Globus pallidus (tissue), 1 donor: ENCODE measurements around the gene UBL7.

Experiments
- DNase-seq: peaks from one replicate; pipeline ENCODE4 v3.0.0-alpha.2; 2015; ENCODE audit warnings: low spot score

The UBL7 gene

GRCh38 chr15:74423431-74424257, 37.3 kb downstream of the UBL7 start:
- peak; percentile 68 for DNase-seq

GRCh38 chr15:74422652-74423430, 38.1 kb downstream of the UBL7 start:
- peak; percentile 65 for DNase-seq

- DNase-seq = no peak
Measured at GRCh38 chr15:74422265-74422651, 38.7 kb downstream of the UBL7 start.

- peak; percentile 98 for DNase-seq
Measured at GRCh38 chr15:74421302-74422245, 39.4 kb downstream of the UBL7 start.

- no peak for DNase-seq
Measured at GRCh38 chr15:74420193-74420905, 40.6 kb downstream of the UBL7 start.

- no peak for DNase-seq
Measured at GRCh38 chr15:74419432-74419831, 41.5 kb downstream of the UBL7 start.

GRCh38 chr15:74418575-74419338, 42.2 kb downstream of the UBL7 start:
- no peak for DNase-seq

- DNase-seq = no peak
Measured at GRCh38 chr15:74417670-74418069, 43.3 kb downstream of the UBL7 start.

- DNase-seq = no peak
Measured at GRCh38 chr15:74417225-74417624, 43.7 kb downstream of the UBL7 start.

- DNase-seq = no peak
Measured at GRCh38 chr15:74415966-74416916, 44.7 kb downstream of the UBL7 start.

- DNase-seq = no peak
Measured at GRCh38 chr15:74414603-74415338, 46.2 kb downstream of the UBL7 start.

- no peak for DNase-seq
Measured at GRCh38 chr15:74414081-74414580, 46.8 kb downstream of the UBL7 start.

GRCh38 chr15:74413350-74414080, 47.4 kb downstream of the UBL7 start:
- DNase-seq = no peak

GRCh38 chr15:74412159-74412558, 48.8 kb downstream of the UBL7 start:
- no peak for DNase-seq

GRCh38 chr15:74411686-74412085, 49.3 kb downstream of the UBL7 start:
- DNase-seq = no peak

- no peak for DNase-seq
Measured at GRCh38 chr15:74410502-74410901, 50.5 kb downstream of the UBL7 start.

GRCh38 chr15:74409225-74409624, 51.7 kb downstream of the UBL7 start:
- DNase-seq = no peak

- DNase-seq = no peak
Measured at GRCh38 chr15:74408815-74409214, 52.1 kb downstream of the UBL7 start.
